Astrocyte of the spinal cord (primary cell): ENCODE data around the gene FKBP6.
"Not testable (repeated sequence)": the region's sequence is repeated elsewhere in the genome, so short reads cannot be mapped to it uniquely, and the experiment has no call there.

Source experiments
- DNase-seq: peaks from one replicate; pipeline ENCODE4 v3.0.0; 2011; ENCODE audit warnings: low read depth, low spot score
- H3K4me3 ChIP-seq: 2 replicates; pipeline ENCODE4 v1.5.1; 2011; ENCODE audit warnings: low read depth, mild to moderate bottlenecking, low read length, moderate library complexity
- CTCF ChIP-seq: IDR thresholded peaks from 2 replicates; pipeline ENCODE4 v1.5.1; 2012; ENCODE audit warnings: low read depth, mild to moderate bottlenecking, low read length, inconsistent platforms
- in situ Hi-C: cut with HindIII; loops from 2 replicates; pipeline ENCODE4 v1.10.0; 2017; ENCODE audit warnings: low sequenced_read_pairs

Gene FKBP6

GRCh38 chr7:73364006-73364728 is 36.2 kb downstream of the FKBP6 start:
- in situ Hi-C loops, result no loop called here
- DNase-seq, result no peak
- H3K4me3 ChIP-seq, result no peak overlapping the region
- TF ChIP-seq CTCF, result no peak

- TF ChIP-seq CTCF, result no peak
- in situ Hi-C loops, result no loop called here
- DNase-seq, result no peak
- no peak overlapping the region for H3K4me3 ChIP-seq
Observed at GRCh38 chr7:73366127-73366526, 38.2 kb downstream of the FKBP6 start.

GRCh38 chr7:73366990-73367389 is 39.0 kb downstream of the FKBP6 start:
- no peak overlapping the region for H3K4me3 ChIP-seq
- DNase-seq, result no peak
- no peak for TF ChIP-seq CTCF
- in situ Hi-C loops, result no loop called here

GRCh38 chr7:73369009-73369408 is 41.0 kb downstream of the FKBP6 start:
- no peak overlapping the region for H3K4me3 ChIP-seq
- TF ChIP-seq CTCF, result no peak
- in situ Hi-C loops, result no loop called here
- DNase-seq, result no peak

GRCh38 chr7:73369622-73370021 is 41.7 kb downstream of the FKBP6 start:
- no peak overlapping the region for H3K4me3 ChIP-seq

GRCh38 chr7:73373741-73374140 is 45.8 kb downstream of the FKBP6 start:
- no peak for DNase-seq
- H3K4me3 ChIP-seq, result no peak overlapping the region
- in situ Hi-C loops, result no loop called here
- no peak for TF ChIP-seq CTCF

More at GRCh38 chr7:73369622-73370021, 41.7 kb downstream of the FKBP6 start:
- no peak for DNase-seq
- no peak for TF ChIP-seq CTCF
- in situ Hi-C loops, result no loop called here

- H3K4me3 ChIP-seq, DNase-seq, in situ Hi-C loops: not testable (repeated sequence)
Observed at GRCh38 chr7:73376262-73376661, 48.3 kb downstream of the FKBP6 start.
